OCI-LY7 (cell line): Measurements from ENCODE around the gene AFF3. TPM values are rescaled to one million over a fixed set of nuclear protein-coding genes. Genes with fewer than 3 reads are reported as not detected.

ENCODE experiments used
- BruUV-seq: library from RNA; stranded (reverse); fragments of 400-500 nt; replicated peaks from 2 replicates; lab custom pipeline; 2021; lab: Mats Ljungman, UMichigan
- CTCF ChIA-PET: fragments of 300-600 bp; sonication (Branson Sonifier 250); formaldehyde crosslinking; loops from one replicate; lab custom pipeline; 2022; ENCODE audit warnings: antibody characterized with exemption; ENCODE audit not compliant: unreplicated experiment; lab: Charles Lee
- POLR2A ChIA-PET: fragments of 300-600 bp; sonication (Branson Sonifier 250); formaldehyde crosslinking; loops from one replicate; lab custom pipeline; 2022; ENCODE audit warnings: antibody characterized with exemption; lab: Charles Lee
- DNase-seq: peaks from one replicate; pipeline ENCODE4 v3.0.0-alpha.2; 2015; ENCODE audit warnings: low spot score
- H2AFZ ChIP-seq: fragments of 200-600 bp; sonication (generic), shearing (Covaris generic); 2 replicates; pipeline ENCODE4 v1.6.1; 2014; ENCODE audit warnings: mild to moderate bottlenecking, antibody characterized with exemption, low read length, moderate library complexity
- H3K27ac ChIP-seq: fragments of 200-600 bp; sonication (generic); 2 replicates; pipeline ENCODE4 v1.5.1; 2014; ENCODE audit warnings: mixed run types, low read depth, mild to moderate bottlenecking, moderate library complexity, low read length, inconsistent platforms; ENCODE audit not compliant: poor library complexity, severe bottlenecking
- H3K36me3 ChIP-seq: fragments of 200-600 bp; sonication (generic); 2 replicates; pipeline ENCODE4 v1.6.1; 2014; ENCODE audit warnings: mild to moderate bottlenecking, antibody characterized with exemption, low read length, moderate library complexity, mixed read lengths; ENCODE audit not compliant: insufficient read depth
- H3K4me1 ChIP-seq: fragments of 200-600 bp; sonication (generic); 2 replicates; pipeline ENCODE4 v1.5.1; 2014; ENCODE audit warnings: mild to moderate bottlenecking, low read length; ENCODE audit not compliant: insufficient read depth, poor library complexity, severe bottlenecking
- H3K4me2 ChIP-seq: fragments of 200-600 bp; sonication (generic); 2 replicates; pipeline ENCODE4 v1.6.1; 2014; ENCODE audit warnings: mild to moderate bottlenecking, low read length
- H3K4me3 ChIP-seq: fragments of 200-600 bp; sonication (generic); 2 replicates; pipeline ENCODE4 v1.5.1; 2014; ENCODE audit warnings: mild to moderate bottlenecking, low read depth, low read length; ENCODE audit not compliant: poor library complexity, severe bottlenecking
- H3K79me2 ChIP-seq: fragments of 200-600 bp; sonication (generic); 2 replicates; pipeline ENCODE4 v1.6.1; 2016; ENCODE audit warnings: low read depth, mild to moderate bottlenecking, low read length, moderate library complexity, mixed read lengths; ENCODE audit not compliant: insufficient read depth
- H3K9me2 ChIP-seq: fragments of 200-600 bp; sonication (generic); 2 replicates; pipeline ENCODE4 v1.6.1; 2016; ENCODE audit warnings: mild to moderate bottlenecking, low read length, mixed read lengths; ENCODE audit not compliant: insufficient read depth
- H3K9me3 ChIP-seq: fragments of 200-600 bp; sonication (generic); 2 replicates; pipeline ENCODE4 v1.6.1; 2014; ENCODE audit warnings: mild to moderate bottlenecking, mixed run types, low read length, mixed read lengths
- H4K20me1 ChIP-seq: fragments of 200-600 bp; sonication (generic); 2 replicates; pipeline ENCODE4 v1.6.1; 2014; ENCODE audit warnings: mild to moderate bottlenecking, antibody characterized with exemption, low read length, moderate library complexity, mixed read lengths; ENCODE audit not compliant: insufficient read depth
- CTCF ChIP-seq: fragments of 200-600 bp; sonication (generic); conservative IDR thresholded peaks from 2 replicates; pipeline ENCODE4 v1.5.1; 2014; ENCODE audit warnings: mild to moderate bottlenecking, antibody characterized with exemption, low read length, moderate library complexity, mixed read lengths
- EZH2phosphoT487 ChIP-seq: fragments of 200-600 bp; sonication (generic); IDR thresholded peaks from 2 replicates; pipeline ENCODE4 v1.6.1; 2018; ENCODE audit warnings: low read depth, borderline replicate concordance, mild to moderate bottlenecking, mixed run types, antibody characterized with exemption, low read length, moderate library complexity, mixed read lengths
- intact Hi-C: fragments of 100-400 bp; cut with micrococcal nuclease; formaldehyde crosslinking; loops from one replicate; pipeline ENCODE4 v1.10.0; 2022; ENCODE audit not compliant: unreplicated experiment
- total RNA-seq, 2 experiments: library from RNA; depleted of rRNA in 1 of 2; stranded (reverse); fragments of >200 nt in 1 of 2; shearing (Covaris generic) in 1 of 2; gene quantifications; 2 replicates each; pipeline ENCODE4 v1.2.3, GENCODE V29; 2014 to 2022

The AFF3 gene
- total RNA-seq, 2 experiments from 2014 or later: 131 to 133 TPM

GRCh38 chr2:99756059-99756458 is 386.3 kb downstream of the AFF3 start:
- Histone ChIP-seq H3K79me2 (no peaks in the 10 kb centered on the region), H2AFZ (no peak overlapping the region), H3K9me3 (no peaks in the 10 kb centered on the region), H3K9me2 (no peaks in the 10 kb centered on the region), H4K20me1 (no peaks in the 10 kb centered on the region), H3K4me3 (no peak overlapping the region), H3K36me3 (peaks cover 14% of the 10 kb centered on the region), H3K4me2 (no peak overlapping the region), H3K27ac (no peak overlapping the region), H3K4me1 (no peaks in the 10 kb centered on the region)
- no TSS peak for BruUV-seq
- intact Hi-C loops: no loop called here
- CTCF ChIA-PET: no interaction called here
- DNase-seq: no peak
- POLR2A ChIA-PET: interaction anchor here (1.1 kb wide), 2 partner anchors 9 to 34 kb away, joined by 3 to 5 read pairs; no protein-coding TSS in a partner anchor
- TF ChIP-seq CTCF (no peak), EZH2phosphoT487 (no peak)

- Histone ChIP-seq H3K9me2 (no peaks in the 10 kb centered on the region), H4K20me1 (no peaks in the 10 kb centered on the region), H3K4me3 (no peak overlapping the region), H3K4me2 (no peak overlapping the region), H2AFZ (no peak overlapping the region), H3K9me3 (no peaks in the 10 kb centered on the region), H3K4me1 (no peaks in the 10 kb centered on the region), H3K27ac (no peak overlapping the region), H3K79me2 (no peaks in the 10 kb centered on the region), H3K36me3 (peaks cover 21% of the 10 kb centered on the region)
- no TSS peak for BruUV-seq
- no peak for TF ChIP-seq EZH2phosphoT487
- ChIA-PET POLR2A (interaction anchor here (0.6 to 1.0 kb wide), 3 partner anchors 8 to 65 kb away, joined by 3 to 9 read pairs (median 3); no protein-coding TSS in a partner anchor), CTCF (no interaction called here)
- intact Hi-C loops: no loop called here
- DNase-seq: no peak
Measured at GRCh38 chr2:99754210-99754609, 388.2 kb downstream of the AFF3 start.

- Histone ChIP-seq H3K79me2 (no peaks in the 10 kb centered on the region), H3K9me2 (no peaks in the 10 kb centered on the region), H3K36me3 (peaks cover 21% of the 10 kb centered on the region), H4K20me1 (no peaks in the 10 kb centered on the region), H3K9me3 (no peaks in the 10 kb centered on the region), H3K4me3 (no peak overlapping the region), H2AFZ (no peak overlapping the region), H3K4me2 (no peak overlapping the region), H3K27ac (no peak overlapping the region), H3K4me1 (no peaks in the 10 kb centered on the region)
- ChIA-PET POLR2A (no interaction called here), CTCF (no interaction called here)
- no TSS peak for BruUV-seq
- TF ChIP-seq CTCF (no peak), EZH2phosphoT487 (no peak)
- DNase-seq: no peak
- intact Hi-C loops: no loop called here
Measured at GRCh38 chr2:99753505-99753904, 388.9 kb downstream of the AFF3 start.
